Superior temporal gyrus (tissue), 1 donor: Measurements from ENCODE around the gene FHAD1.

Experiments
- DNase-seq: peaks from one replicate; pipeline ENCODE4 v3.0.0-alpha.2; 2016; ENCODE audit errors: extremely low spot score

Gene FHAD1

GRCh38 chr1:15399710-15400109, 152.7 kb downstream of the FHAD1 start:
- no peak for DNase-seq

- no peak for DNase-seq
Measured at GRCh38 chr1:15400627-15401026, 153.6 kb downstream of the FHAD1 start.

DNA sequence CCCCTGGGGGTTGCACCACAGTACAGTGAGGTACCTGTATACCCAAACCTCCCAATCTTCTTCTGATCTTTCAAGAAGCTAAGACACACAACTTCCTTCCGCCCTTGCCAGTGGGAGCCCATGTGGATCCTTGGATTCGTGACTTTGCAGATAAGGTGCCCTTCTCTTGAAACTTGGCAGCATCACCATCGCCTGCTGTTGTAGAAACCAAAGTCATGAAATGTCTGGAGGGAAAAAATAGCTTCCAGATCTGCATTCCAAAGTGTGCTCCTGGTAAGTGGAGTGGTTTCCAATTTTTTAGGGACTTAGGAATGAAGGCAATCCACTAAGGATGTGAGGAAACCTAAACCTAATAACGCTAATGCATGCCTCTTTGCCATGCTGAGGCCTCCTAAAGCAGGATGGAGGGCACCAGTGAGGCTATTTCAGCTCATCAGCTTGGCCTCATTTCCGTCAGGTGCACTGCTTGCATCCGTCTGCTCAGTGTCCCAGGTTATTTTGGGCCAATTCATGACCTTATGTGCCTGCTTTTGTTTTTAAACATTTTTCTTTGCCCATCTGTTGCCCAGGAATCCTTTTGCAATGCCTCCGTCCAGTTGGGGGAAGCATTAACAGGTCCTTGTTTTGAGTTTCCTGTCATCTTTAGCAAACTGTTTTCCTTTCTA, 154.5 kb downstream of the FHAD1 start:
- DNase-seq = peak; percentile 56

- DNase-seq = no peak
Measured at GRCh38 chr1:15402809-15403450, 155.9 kb downstream of the FHAD1 start.

GRCh38 chr1:15403962-15404580, 157.0 kb downstream of the FHAD1 start:
- no peak for DNase-seq

DNA sequence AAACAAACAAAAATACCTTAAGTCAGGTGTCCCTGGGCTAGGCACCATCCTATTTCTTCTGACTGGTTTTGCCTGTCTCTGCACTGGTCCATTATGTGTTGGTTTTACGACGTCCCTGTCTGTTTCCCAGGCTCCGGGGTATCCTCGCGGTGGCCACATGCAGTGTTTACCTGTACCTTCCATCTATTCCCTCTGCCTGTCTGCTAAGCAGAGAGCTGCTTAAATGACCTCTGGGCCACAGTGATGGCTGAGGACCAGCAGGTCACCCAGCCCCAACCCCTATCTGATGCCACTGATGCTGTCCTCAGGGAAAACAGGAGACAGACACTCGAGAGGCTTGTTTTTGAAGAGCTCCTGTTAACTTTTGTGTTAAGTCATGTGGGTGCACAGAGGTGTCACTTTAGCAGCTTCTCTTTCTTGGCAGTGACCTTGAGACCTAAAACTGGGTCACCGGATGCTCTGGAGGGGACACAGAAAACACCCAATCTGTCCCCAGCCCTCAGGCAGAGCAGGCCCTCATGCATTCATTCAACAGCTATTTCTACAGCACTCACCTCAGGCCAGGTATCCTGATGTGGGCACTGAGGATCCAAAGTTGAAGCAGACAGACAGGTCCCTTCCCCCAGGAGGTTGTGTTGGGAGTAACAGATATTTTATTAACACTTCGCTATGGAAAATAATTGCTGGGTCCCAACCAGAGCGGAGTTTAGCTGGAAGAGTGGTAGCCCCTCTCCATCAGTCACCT, 158.3 kb downstream of the FHAD1 start:
- DNase-seq = no peak

DNA sequence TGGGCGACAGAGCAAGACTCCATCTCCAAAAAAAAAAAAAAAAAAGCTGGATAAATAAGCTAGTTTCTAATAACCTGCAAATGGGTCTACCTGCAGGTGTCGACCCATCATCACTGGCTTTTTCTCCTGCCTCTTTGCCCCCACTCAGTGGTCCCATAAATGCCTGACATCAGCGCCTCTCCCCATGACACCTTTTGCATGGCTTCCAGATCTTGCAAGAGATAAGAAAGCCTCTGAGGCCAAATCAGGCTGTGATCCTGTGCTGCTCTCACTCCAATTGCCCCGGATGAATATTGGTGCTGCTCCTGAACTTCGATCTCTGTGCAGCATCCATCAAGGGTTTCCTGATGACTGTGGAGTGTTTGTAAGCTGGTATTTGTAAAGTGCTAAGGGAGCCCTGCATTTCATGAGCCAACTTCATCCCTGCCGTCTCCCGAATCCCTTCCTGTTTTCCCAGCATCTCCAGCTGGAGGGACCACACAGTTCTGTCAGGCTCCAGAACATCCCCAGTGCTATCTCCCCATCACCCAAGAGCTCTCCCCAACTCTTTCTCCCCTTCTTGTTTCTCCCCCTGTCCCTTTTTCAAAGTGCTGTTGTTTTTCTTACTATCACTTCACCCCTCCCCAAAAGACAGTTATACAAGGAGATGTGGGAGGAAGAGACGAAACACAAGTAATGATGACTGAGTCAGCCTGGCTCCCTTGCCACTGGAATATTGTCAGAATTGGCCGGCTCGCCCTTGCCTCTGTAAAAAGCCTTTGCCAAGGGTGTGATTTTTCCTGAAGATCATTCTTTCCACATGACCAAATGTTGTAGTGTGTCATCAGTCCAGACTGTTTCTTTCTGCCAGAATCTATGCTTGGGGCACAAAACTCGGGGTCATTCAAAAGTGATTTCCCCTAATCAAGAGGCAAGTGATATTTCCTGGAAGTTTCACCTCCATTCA, 159.9 kb downstream of the FHAD1 start:
- peak; percentile 52 for DNase-seq

- DNase-seq = no peak
Measured at GRCh38 chr1:15407580-15407979, 160.6 kb downstream of the FHAD1 start.

DNA sequence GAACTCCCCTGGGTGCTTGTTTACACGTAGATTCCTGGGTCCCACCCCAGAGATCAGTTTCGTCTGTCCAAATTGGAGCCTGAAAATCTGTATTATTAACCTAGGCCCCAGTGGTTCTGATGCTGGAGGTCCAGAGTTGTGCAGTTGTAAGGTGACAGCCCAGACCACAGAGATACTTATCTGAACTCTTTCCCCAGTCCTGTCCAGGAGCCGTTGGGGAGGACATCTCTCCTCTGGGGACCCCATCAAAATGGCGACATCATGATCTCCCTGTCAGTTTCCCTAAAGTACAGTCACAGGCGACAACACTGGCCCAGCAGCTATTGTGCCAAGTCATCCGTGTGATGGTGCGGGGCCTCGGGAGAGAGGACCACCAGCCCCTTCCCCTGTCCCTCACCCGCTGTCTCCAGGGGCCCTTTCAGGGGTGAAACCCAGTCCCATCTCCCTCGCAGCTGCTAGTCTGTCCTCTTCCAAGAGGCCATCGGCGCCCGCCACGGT, 161.9 kb downstream of the FHAD1 start:
- DNase-seq = no peak

DNA sequence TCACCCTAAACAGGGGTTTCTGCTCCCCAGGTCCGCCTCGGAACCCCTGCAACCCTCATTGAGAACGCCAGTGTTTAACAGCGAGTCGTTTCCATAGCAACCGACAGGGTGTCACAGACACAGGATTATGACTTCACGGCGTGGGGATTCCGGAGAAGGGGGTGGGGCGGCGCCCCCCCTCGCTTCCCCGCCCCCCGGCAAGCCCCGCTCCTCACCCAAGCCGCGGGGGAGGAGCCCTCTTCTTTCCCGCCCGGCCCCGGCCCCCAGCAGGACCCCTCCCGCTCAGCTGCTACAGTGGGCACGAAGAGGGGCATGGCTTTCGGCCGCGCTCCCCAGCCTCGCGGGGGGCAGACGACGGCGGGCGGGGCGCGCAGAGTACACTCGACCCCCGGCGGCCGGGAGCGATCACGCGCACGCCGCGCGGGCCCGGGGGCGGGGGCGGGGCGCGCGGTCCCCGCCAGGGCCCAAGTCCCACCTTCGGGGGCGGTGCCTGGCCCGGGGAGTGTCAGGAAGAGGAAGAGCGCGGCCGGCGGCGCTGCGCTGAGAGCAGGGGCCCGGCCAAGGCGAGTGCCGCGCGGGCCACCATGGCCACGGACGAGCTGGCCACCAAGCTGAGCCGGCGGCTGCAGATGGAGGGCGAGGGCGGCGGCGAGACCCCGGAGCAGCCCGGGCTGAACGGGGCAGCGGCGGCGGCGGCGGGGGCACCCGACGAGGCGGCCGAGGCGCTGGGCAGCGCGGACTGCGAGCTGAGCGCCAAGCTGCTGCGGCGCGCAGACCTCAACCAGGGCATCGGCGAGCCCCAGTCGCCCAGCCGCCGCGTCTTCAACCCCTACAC, 162.6 kb downstream of the FHAD1 start, which contains the start of gene EFHD2:
TSS of gene EFHD2 (plus strand) at position 501 of the 835 bp plus-strand sequence. CDS start at position 585, 84 bp downstream.
- DNase-seq = peak; percentile 51

DNA sequence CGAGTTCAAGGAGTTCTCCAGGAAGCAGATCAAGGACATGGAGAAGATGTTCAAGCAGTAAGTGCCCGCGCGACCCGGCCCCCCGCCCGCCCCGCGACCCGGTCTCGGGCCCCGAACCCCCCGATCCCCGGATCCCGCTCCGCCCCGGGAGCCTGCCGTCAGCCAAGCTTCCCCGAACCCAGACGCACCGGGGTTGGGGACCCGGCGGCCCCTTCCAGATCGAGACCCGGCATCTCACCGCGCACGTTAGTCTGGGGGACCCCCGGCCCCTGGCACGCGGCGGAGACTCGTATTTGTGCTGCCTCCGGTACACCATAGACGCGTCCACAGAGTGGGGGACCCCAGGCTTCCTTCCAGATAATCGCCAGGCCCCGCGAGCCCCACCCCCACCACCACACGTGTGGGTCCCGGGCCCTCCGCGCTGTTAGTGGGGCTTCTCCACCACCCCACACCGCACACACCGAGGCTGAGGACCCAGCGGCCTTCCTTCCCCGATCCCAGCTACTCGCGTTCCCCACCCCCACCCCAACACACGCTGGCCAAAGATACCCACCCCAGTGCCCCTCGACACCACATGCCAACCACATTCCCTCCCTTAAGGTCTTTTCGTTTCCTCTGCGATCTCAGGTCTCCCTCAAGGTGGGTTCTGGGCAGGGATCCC, 163.3 kb downstream of the FHAD1 start:
- no peak for DNase-seq

DNA sequence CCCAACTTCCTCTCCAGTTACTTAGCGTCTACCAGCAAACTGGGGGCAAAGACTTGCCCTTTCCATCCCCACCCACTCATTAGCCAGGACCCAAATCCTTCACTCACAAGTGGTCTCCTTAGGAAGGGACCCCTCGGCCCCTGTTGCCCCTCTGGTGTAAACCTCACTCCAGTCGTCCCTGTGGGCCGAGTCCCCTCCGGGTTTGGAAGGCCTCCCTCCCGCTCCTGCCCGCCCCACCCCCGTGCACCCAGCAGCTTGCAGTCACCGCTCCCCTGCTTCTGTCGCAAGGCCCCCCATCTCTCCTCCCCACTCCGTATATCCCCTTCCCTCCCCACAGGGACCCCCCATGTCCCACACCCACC, 163.8 kb downstream of the FHAD1 start:
- DNase-seq = no peak

GRCh38 chr1:15411593-15412137, 164.6 kb downstream of the FHAD1 start:
- DNase-seq = no peak

- no peak for DNase-seq
Measured at GRCh38 chr1:15412175-15412800, 165.3 kb downstream of the FHAD1 start.

GRCh38 chr1:15412843-15413242, 165.8 kb downstream of the FHAD1 start:
- DNase-seq = no peak

DNA sequence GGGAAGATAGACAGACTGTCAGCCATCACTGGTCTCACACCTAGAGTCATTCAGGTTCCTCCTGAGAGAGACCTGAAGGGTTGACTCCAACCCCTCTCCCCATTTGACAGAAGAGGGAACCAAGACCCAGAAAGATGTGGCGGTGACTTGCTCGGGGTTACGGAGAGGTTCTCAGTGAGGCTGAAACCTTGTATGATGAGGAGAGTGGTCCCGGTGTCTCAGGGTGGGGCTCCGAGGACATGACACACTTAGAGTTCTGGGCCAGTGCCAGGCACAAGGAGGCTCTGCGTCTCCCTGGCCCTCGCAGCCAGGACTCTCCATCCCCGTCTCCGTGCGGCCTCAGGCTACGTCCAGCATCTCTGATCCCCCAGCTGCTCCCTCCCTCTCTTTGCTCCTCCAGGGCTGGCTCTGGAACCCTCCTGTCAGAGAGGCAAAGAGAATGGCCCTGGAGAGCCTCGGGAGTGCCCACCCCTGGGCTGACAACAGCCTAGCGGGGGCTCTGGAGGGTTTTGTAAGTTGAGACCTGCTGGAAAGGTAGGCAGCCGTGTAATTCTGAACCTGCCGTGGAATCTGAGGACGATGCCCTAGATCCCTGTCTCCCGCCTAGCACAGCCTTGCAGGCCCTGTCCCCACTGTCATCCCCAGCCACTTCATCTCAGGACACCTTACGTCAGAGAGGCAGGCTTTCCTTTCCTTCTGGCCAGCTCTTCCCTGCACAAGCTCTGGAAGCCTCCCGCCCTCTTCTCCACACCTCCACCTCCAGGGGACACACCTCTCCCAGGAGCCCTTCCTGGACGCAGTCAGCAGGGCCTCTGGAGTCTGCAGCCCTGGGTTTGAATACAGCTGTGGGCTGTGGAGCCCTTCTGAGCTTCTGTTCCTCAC, 166.8 kb downstream of the FHAD1 start:
- DNase-seq = no peak

DNA sequence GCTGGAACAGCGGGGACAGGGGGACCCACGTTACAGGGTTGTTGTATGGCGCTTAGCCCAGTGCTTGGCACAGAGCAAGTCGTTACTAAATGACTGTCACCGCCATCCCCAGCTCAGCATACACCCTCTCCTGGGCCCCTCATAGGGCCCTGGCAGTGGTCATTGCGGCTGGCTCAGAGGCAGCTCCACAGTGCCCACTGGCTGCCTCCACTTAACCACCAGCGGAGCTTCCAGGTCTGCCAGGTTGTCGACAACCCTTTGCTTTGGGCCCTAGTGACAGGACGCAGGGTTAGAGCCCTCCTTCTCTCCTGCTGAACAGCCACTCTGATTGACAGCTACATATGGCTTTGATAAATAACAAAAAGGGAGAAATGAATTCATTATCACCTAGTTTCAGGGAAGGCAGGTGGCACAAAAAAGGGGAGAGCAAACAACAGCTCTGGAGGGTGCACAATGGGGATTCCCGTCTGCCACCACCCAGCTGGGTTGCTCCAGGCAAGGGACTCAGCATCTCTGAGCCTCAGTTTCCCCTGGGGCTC, 167.5 kb downstream of the FHAD1 start:
- DNase-seq = no peak
